Kidney (tissue), 14 donors: Measurements from ENCODE around the gene NFKBIE. TPM values are rescaled to one million over a fixed set of nuclear protein-coding genes. Genes with fewer than 3 reads are reported as not detected.

Source experiments
- DNase-seq, 5 donors: peaks; one replicate each; pipeline ENCODE4 v3.0.0-alpha.2; 2013 to 2020
- FAIRE-seq: peaks from 2 replicates; lab custom pipeline; 2012; peaks lifted over from hg19 to GRCh38; lab: Jason Lieb, UNC
- H3K27ac ChIP-seq, 2 donors: one replicate each; pipeline ENCODE4 v1.7.0; 2013; ENCODE audit warnings: low read depth in 2 of 2, low read length in 2 of 2, inconsistent platforms in 1 of 2
- H3K27me3 ChIP-seq: one replicate; pipeline ENCODE4 v1.7.1; 2013; ENCODE audit warnings: low read length, inconsistent platforms; ENCODE audit not compliant: control insufficient read depth, insufficient read depth
- H3K36me3 ChIP-seq, 3 donors: one replicate each; pipeline versions ENCODE4 v1.7.0 to v1.7.1; 2013; ENCODE audit warnings: low read length in 3 of 3, control low read depth in 1 of 3, inconsistent platforms in 1 of 3; ENCODE audit not compliant: insufficient read depth in 3 of 3, control insufficient read depth in 2 of 3
- H3K4me1 ChIP-seq, 3 donors: one replicate each; pipeline versions ENCODE4 v1.7.0 to v1.7.1; 2013; ENCODE audit warnings: low read length in 3 of 3, inconsistent platforms in 1 of 3, low read depth in 1 of 3; ENCODE audit not compliant: control insufficient read depth in 2 of 3, insufficient read depth in 2 of 3
- H3K4me3 ChIP-seq, 3 donors: one replicate each; pipeline versions ENCODE4 v1.7.0 to v1.8.1; 2013; ENCODE audit warnings: low read length in 3 of 3, control low read depth in 1 of 3, inconsistent platforms in 1 of 3
- H3K9ac ChIP-seq, 3 donors: one replicate each; pipeline versions ENCODE4 v1.7.0 to v1.7.1; 2013; ENCODE audit warnings: low read length in 3 of 3, control low read depth in 1 of 3, inconsistent platforms in 1 of 3
- H3K9me3 ChIP-seq, 3 donors: one replicate each; pipeline versions ENCODE4 v1.7.0 to v1.7.1; 2013; ENCODE audit warnings: low read length in 3 of 3, control low read depth in 1 of 3, inconsistent platforms in 1 of 3; ENCODE audit not compliant: control insufficient read depth in 2 of 3, insufficient read depth in 1 of 3
- intact Hi-C: fragments of 100-400 bp; cut with DNase I; formaldehyde crosslinking; loops from one replicate; pipeline ENCODE4 v1.11.1; 2022
- polyA plus RNA-seq: library from polyadenylated mRNA; stranded (reverse); fragments of 350-450 nt; fragmentation: Illumina TruSeq; extraction: RNeasy Lipid Tissue Mini Kit (QIAGEN cat#74804); gene quantifications from one replicate; pipeline ENCODE4 v1.2.3, GENCODE V29; 2014; ENCODE audit warnings: low read depth, low replicate concordance; ENCODE audit not compliant: insufficient read depth
- total RNA-seq: library from RNA; stranded (reverse); fragmentation: NEBNext Ultra II Directional; extraction: Animal tissue kit (Norgen Biotek cat#: 25700); gene quantifications from one replicate; pipeline ENCODE4 v1.2.1, GENCODE V29; 2021
- TF ChIP-seq, protein P1 (sequence below): IDR thresholded peaks from 3 replicates; pipeline ENCODE4 v1.5.1; 2012; ENCODE audit warnings: mild to moderate bottlenecking, moderate library complexity, borderline replicate concordance; ENCODE audit not compliant: insufficient read depth; ENCODE audit errors: extremely low read depth
- donor health status: control.
- donor health status: control.
- donor health status: control.
- donor health status: control.
- donor health status: control.
- donor health status: DM: yes; HTN: yes; CAD: no.
- donor health status: Normal renal cell carcinoma (clear cell type).

The NFKBIE gene
- total and polyA plus RNA-seq, 2 donors from 2014 or later = 12.6 to 19.0 TPM

- no peaks in the 10 kb centered on the region for H3K36me3 ChIP-seq
- H3K27ac ChIP-seq = no peak overlapping the region
- H3K27me3 ChIP-seq = peaks cover 12% of the 10 kb centered on the region
- intact Hi-C loops = no loop called here
- no peaks in the 10 kb centered on the region for H3K9me3 ChIP-seq
- TF ChIP-seq, protein P1, sequence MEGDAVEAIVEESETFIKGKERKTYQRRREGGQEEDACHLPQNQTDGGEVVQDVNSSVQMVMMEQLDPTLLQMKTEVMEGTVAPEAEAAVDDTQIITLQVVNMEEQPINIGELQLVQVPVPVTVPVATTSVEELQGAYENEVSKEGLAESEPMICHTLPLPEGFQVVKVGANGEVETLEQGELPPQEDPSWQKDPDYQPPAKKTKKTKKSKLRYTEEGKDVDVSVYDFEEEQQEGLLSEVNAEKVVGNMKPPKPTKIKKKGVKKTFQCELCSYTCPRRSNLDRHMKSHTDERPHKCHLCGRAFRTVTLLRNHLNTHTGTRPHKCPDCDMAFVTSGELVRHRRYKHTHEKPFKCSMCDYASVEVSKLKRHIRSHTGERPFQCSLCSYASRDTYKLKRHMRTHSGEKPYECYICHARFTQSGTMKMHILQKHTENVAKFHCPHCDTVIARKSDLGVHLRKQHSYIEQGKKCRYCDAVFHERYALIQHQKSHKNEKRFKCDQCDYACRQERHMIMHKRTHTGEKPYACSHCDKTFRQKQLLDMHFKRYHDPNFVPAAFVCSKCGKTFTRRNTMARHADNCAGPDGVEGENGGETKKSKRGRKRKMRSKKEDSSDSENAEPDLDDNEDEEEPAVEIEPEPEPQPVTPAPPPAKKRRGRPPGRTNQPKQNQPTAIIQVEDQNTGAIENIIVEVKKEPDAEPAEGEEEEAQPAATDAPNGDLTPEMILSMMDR = no peak
- H3K9ac ChIP-seq = no peak overlapping the region
- FAIRE-seq = no peak
- DNase-seq = no peak
- H3K4me3 ChIP-seq = no peak overlapping the region
- peaks cover 0 to 2% (median 0%) of the 10 kb centered on the region in 3 donors for H3K4me1 ChIP-seq
Observed at GRCh38 chr6:44271914-44272313, 6.6 kb upstream of the NFKBIE start.

- peaks cover 12% of the 10 kb centered on the region for H3K27me3 ChIP-seq
- no peaks in the 10 kb centered on the region for H3K9me3 ChIP-seq
- no peak overlapping the region for H3K4me3 ChIP-seq
- TF ChIP-seq, protein P1 = no peak
- FAIRE-seq = no peak
- intact Hi-C loops = no loop called here
- no peak overlapping the region for H3K9ac ChIP-seq
- no peaks in the 10 kb centered on the region for H3K36me3 ChIP-seq
- peaks cover 0 to 2% (median 0%) of the 10 kb centered on the region in 3 donors for H3K4me1 ChIP-seq
- H3K27ac ChIP-seq = no peak overlapping the region
- no peak for DNase-seq
Observed at GRCh38 chr6:44271406-44271723, 6.0 kb upstream of the NFKBIE start.

DNA sequence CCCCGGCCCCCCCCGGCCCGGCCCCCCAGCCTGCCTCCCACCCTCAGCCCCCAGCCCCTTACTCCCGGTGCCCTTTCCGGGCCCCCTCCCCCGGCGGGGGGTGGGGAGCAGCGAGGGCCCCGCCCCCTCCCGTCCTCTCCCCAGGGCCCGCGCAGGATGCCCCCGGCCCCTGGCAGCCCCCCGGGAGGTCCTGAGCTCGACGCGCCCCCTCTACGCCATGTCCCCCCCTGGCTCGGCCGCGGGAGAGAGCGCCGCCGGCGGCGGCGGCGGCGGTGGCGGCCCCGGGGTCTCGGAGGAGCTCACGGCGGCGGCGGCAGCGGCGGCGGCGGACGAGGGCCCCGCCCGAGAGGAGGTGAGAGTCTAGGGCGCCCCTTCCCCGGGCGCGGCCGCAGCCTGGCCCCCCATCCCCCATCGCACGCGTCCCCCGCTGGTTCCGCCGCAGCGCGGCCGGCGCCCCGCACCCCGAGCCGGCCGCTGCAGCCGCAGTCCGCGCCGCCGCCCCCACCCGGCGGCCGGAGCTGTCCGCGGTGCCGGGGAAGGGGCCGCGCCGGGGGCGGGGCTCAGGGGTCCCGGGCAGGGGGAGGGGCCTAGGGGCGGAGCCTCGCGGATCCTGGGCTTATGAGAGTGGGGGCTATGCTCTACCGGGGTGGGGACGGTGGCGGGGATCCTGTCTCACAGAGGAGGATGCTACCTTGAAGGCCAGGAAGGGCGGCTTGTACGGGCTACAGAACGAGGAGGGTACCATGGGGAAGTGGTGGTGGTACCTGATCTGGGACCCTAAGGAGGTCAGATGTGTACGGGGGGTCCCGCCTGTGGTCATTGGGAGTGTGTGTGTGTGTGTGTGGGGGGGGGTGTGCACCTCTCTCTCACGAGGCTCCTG is 5.4 kb upstream of the NFKBIE start:
- TF ChIP-seq, protein P1 = no peak
- Histone ChIP-seq H3K9me3 (no peaks in the 10 kb centered on the region), H3K27me3 (peaks cover 12% of the 10 kb centered on the region), H3K36me3 (no peaks in the 10 kb centered on the region), H3K4me1 (peaks cover 0 to 2% (median 0%) of the 10 kb centered on the region in 3 donors), H3K27ac (no peak overlapping the region), H3K9ac (no peak overlapping the region), H3K4me3 (no peak overlapping the region)
- DNase-seq (peak in 4 of 5 donors; percentile 48 to 81 (median 62)), FAIRE-seq (no peak)
- intact Hi-C loops = no loop called here
